ENCODE measurements around the gene HSD11B1L.

The HSD11B1L gene

GRCh38 chr19:5691822-5692722 is 11.2 kb downstream of the HSD11B1L start (continued):
- TF ChIP-seq ZNF175 (tag by site-specific recombination; IDR thresholded peaks at IDR 0.05) = no peak
- TF ChIP-seq HIC1 (tag by site-specific recombination; IDR thresholded peaks at IDR 0.05) = peak; percentile 10; the same call in 1 of the 2 replicates
- no peak for TF ChIP-seq HOXC10 (CRISPR knock-in tag; IDR thresholded peaks at IDR 0.05)
- peak; percentile 41; the same call in 1 of the 2 replicates for TF ChIP-seq BCL11A (tag by site-specific recombination; IDR thresholded peaks at IDR 0.05; ENCODE audit: low read depth)
- peak; percentile 39; the same call in 1 of the 2 replicates for TF ChIP-seq ZBTB17 (tag by site-specific recombination; IDR thresholded peaks at IDR 0.05)
- peak; percentile 72 for TF ChIP-seq ZNF10 (tag by site-specific recombination; IDR thresholded peaks at IDR 0.05)
- no peak for TF ChIP-seq ZNF530 (tag by site-specific recombination; IDR thresholded peaks at IDR 0.05; ENCODE audit: low read depth)
- TF ChIP-seq SCRT2 (tag by site-specific recombination; IDR thresholded peaks at IDR 0.05) = peak; percentile 29; the same call in 1 of the 2 replicates
- TF ChIP-seq YY2 (tag by site-specific recombination; IDR thresholded peaks at IDR 0.05) = no peak
- TF ChIP-seq ZNF792 (tag by site-specific recombination; IDR thresholded peaks at IDR 0.05) = 0 out of 2 replicates have a peak, but pooled peaks have one; percentile 13
- TF ChIP-seq ZNF707 (tag by site-specific recombination; IDR thresholded peaks at IDR 0.05) = no peak
- peak; percentile 89 for TF ChIP-seq BCL11B (tag by site-specific recombination; IDR thresholded peaks at IDR 0.05; ENCODE audit: low read depth)
- TF ChIP-seq ZNF121 (tag by site-specific recombination; IDR thresholded peaks at IDR 0.05) = peak; percentile 20; the same call in 1 of the 2 replicates
- TF ChIP-seq SP2 (tag by site-specific recombination; IDR thresholded peaks at IDR 0.05) = 0 out of 2 replicates have a peak, but pooled peaks have one; percentile 1
- TF ChIP-seq ZBTB6 (tag by site-specific recombination; IDR thresholded peaks at IDR 0.05) = peak; percentile 52; the same call in 1 of the 2 replicates

GRCh38 chr19:5692723-5693194 is 11.9 kb downstream of the HSD11B1L start:
- peaks cover 5 to 70% of the 10 kb centered on the region in 2 experiments; a peak in 2 of 3 replicates for H3K36me3 ChIP-seq (ENCODE audit: control insufficient read depth in 2 of 2, insufficient read depth in 1 of 2, low read length in 2 of 2)
- H3K4me1 ChIP-seq (ENCODE audit: control insufficient read depth, insufficient read depth, low read length) = no peaks in the 10 kb centered on the region; the same call in 1 of the 2 replicates
- no peak overlapping the region for H3K4me3 ChIP-seq (ENCODE audit: low read depth, low read length)
- ChIA-PET CTCF (interaction anchor here (1.1 kb wide), 1 partner anchor 15 kb away, joined by 3 read pairs; no protein-coding TSS in a partner anchor), POLR2A (interaction anchor here (1.5 kb wide), 1 partner anchor 26 kb away, joined by 6 read pairs; no protein-coding TSS in a partner anchor)
- peak overlapping the region; percentile 100 for H3K27ac ChIP-seq (ENCODE audit: extremely low read depth, low read depth, low read length)
- no peaks in the 10 kb centered on the region for H3K9me3 ChIP-seq (ENCODE audit: control insufficient read depth, insufficient read depth, low read depth, low read length)
- TF ChIP-seq ZXDB (tag by site-specific recombination; IDR thresholded peaks at IDR 0.05) (peak; percentile 57), ZNF394 (tag by site-specific recombination; IDR thresholded peaks at IDR 0.05; ENCODE audit: borderline replicate concordance) (no peak), ZBTB48 (tag by site-specific recombination; IDR thresholded peaks at IDR 0.05) (0 out of 2 replicates have a peak, but pooled peaks have one; percentile 6), ZNF639 (tag by site-specific recombination; IDR thresholded peaks at IDR 0.05) (no peak), OSR2 (tag by site-specific recombination; IDR thresholded peaks at IDR 0.05) (peak; percentile 70), AEBP2 (tag by site-specific recombination; IDR thresholded peaks at IDR 0.05; ENCODE audit: borderline replicate concordance) (no peak), ZNF660 (tag by site-specific recombination; IDR thresholded peaks at IDR 0.05) (no peak), IKZF3 (tag by site-specific recombination; IDR thresholded peaks at IDR 0.05) (peak; percentile 96), ZNF2 (tag by site-specific recombination; IDR thresholded peaks at IDR 0.05) (no peak), YY1 (tag by site-specific recombination; IDR thresholded peaks at IDR 0.05) (peak; percentile 5; the same call in 1 of the 2 replicates), ZFP37 (tag by site-specific recombination; IDR thresholded peaks at IDR 0.05) (no peak), SP7 (tag by site-specific recombination; IDR thresholded peaks at IDR 0.05) (no peak), ZNF341 (tag by site-specific recombination; IDR thresholded peaks at IDR 0.05; ENCODE audit: low read depth) (no peak)
